LNCAP (cell line): ENCODE results near the gene SORCS1.

Source experiments
- TF ChIP-seq, protein P1 (sequence below): fragments of 450-650 bp; IDR thresholded peaks from 2 replicates; pipeline ENCODE4 v1.5.1; 2017; ENCODE audit warnings: mild to moderate bottlenecking

SORCS1 gene

DNA sequence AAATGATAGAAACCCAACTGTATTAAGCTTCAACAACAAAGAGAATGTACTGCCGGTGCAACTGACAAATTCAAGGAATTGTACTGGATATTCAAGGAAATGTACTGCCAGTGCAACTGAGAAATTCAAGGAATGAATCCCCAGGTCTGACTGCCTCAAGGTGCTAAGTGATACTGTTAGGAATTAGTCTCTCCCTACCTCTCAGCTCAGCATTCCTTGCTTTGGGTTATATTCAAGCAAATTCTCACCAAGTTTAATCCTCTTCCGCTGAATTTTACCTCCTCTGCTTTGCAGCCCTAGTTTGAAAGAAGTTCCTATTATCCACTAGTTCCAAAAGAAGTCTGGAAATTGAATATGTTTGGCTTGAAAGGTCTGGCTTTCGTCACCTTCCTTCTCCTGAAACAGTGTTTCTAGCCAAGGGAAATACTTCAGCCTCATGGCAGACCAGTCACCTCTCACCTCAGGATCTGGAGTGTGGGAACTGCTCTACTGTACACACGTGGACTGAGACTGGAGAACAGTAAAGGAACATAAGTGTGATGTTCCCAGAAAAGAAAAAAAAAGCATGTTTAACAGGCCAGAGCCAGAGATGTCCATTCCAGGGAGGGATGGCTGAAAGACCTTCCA lies 60.4 kb downstream of the SORCS1 start:
- TF ChIP-seq, protein P1, sequence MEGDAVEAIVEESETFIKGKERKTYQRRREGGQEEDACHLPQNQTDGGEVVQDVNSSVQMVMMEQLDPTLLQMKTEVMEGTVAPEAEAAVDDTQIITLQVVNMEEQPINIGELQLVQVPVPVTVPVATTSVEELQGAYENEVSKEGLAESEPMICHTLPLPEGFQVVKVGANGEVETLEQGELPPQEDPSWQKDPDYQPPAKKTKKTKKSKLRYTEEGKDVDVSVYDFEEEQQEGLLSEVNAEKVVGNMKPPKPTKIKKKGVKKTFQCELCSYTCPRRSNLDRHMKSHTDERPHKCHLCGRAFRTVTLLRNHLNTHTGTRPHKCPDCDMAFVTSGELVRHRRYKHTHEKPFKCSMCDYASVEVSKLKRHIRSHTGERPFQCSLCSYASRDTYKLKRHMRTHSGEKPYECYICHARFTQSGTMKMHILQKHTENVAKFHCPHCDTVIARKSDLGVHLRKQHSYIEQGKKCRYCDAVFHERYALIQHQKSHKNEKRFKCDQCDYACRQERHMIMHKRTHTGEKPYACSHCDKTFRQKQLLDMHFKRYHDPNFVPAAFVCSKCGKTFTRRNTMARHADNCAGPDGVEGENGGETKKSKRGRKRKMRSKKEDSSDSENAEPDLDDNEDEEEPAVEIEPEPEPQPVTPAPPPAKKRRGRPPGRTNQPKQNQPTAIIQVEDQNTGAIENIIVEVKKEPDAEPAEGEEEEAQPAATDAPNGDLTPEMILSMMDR: no peak

DNA sequence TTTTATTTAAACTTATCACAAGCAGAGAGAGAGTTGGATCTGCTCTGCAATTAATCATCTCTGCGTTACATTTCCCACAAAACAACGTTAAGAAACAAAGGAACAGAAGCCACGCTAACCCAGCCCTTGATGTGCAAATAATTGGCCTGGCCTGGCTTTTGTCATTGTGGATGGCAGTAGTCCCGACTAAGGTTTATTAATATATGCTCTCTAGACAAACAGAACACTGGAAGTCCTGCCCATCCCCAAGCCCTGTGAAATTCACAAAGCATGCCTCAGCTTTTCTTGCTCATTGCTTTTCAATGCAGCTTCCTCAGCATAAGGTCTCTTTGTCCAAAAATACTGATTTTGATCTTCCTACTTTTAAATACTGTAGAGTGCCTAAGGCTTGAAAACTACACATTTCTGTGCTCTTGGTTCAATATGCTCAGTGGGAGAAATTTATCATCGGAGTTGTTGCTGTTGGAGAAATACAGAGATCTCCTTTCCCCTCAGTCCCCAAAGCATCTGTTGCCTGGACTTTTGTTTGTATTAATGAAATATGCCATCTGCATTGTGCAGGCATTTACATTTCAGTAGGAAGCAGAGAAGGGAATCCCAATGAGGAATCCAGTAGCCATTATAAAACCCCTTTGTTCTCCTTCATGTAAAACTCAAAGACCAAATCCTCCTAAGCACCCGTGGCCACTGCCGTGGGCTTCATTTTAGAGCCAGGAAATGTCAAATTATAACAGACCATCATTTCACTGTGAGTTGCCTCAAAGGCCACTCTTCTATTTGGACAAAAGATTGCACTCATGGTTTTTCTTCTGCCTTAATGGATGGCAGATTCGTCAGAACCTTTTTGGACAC lies 61.1 kb downstream of the SORCS1 start:
- TF ChIP-seq, protein P1: no peak

GRCh38 chr10:107098326-107098725 lies 66.2 kb downstream of the SORCS1 start:
- TF ChIP-seq, protein P1: no peak

DNA sequence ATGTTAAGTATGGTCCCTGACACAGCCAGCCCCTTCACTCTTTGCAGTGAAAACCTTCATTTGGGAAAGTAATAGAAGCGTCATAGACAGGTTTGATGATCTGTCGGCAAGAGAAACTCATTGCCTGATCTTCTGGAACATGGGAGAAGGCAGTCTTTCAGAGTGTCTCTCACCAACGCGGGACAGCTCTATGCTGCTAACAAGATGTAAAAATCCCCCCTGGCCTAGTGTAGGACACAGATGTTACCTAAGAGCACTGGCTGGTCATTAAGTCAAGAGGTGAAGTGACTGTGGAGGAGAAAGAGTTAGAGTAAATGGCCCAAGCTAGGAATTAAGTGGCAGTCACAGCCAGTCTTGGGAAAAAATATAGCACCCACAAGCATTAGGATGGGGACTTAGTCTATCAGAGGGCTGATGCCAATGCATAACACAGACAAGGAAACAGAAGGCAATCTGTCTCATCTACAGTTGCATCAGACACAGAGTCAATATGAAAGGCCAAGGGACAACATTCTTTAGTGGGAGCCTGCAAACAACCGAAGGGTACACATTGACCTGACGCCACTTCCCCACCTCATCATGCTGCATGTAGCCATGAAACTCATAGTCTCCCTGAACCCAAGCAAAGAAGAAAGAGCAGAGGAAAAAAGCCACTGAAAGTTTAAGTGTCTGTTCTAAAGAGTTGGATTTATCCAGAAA lies 69.5 kb downstream of the SORCS1 start:
- TF ChIP-seq, protein P1: no peak

GRCh38 chr10:107092321-107092720 lies 72.2 kb downstream of the SORCS1 start:
- TF ChIP-seq, protein P1: no peak

- TF ChIP-seq, protein P1: no peak
Measured at GRCh38 chr10:107091126-107091525, 73.4 kb downstream of the SORCS1 start.

- TF ChIP-seq, protein P1: no peak
Measured at GRCh38 chr10:107085665-107086525, 78.6 kb downstream of the SORCS1 start.
